ENCODE results near the gene RPL4.

The RPL4 gene

DNA sequence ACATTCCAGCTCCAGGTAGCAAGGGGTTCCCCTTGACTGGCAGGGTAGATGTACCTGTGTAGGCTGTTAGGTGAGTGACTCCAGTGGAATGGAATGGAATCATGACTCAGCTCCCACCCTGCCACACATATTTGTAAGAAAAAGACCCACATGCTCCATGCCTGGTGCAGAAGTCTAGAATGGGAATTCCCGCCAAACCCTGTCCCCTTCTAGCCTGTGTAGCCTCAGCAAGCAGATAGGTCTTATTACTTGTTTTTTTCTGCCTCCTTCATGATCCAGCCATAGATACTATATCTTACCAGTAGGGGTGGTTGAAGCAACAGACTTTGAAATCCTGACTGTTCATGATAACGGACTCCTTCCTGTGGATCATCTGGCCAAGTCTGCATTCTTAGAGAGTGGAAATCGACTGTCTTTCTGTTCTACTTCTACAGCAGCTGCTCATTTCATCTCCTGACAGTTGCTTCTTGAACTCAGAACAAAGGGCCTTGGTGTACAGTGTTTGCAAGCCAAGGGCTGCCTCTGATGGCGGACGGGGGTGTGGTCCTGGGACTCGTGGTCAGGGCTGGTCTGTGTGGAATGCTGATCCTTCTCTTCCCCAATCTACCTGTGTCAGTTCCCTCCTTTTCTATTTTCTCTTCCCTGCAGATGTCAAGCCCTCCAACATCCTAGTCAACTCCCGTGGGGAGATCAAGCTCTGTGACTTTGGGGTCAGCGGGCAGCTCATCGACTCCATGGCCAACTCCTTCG, 23.4 kb downstream of the RPL4 start:
- TF ChIP-seq, protein P1, sequence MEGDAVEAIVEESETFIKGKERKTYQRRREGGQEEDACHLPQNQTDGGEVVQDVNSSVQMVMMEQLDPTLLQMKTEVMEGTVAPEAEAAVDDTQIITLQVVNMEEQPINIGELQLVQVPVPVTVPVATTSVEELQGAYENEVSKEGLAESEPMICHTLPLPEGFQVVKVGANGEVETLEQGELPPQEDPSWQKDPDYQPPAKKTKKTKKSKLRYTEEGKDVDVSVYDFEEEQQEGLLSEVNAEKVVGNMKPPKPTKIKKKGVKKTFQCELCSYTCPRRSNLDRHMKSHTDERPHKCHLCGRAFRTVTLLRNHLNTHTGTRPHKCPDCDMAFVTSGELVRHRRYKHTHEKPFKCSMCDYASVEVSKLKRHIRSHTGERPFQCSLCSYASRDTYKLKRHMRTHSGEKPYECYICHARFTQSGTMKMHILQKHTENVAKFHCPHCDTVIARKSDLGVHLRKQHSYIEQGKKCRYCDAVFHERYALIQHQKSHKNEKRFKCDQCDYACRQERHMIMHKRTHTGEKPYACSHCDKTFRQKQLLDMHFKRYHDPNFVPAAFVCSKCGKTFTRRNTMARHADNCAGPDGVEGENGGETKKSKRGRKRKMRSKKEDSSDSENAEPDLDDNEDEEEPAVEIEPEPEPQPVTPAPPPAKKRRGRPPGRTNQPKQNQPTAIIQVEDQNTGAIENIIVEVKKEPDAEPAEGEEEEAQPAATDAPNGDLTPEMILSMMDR (IDR thresholded peaks at IDR 0.05): no peak
- peaks cover 53% of the 10 kb centered on the region for H3K36me3 ChIP-seq
- no peaks in the 10 kb centered on the region for H3K27me3 ChIP-seq
- no peak overlapping the region for H3K27ac ChIP-seq
- peaks cover 6 to 8% of the 10 kb centered on the region in 2 experiments for H3K4me1 ChIP-seq (ENCODE audit: control insufficient read depth in 1 of 2, insufficient read depth in 1 of 2, low read depth in 1 of 2, low read length in 1 of 2)
- no peaks in the 10 kb centered on the region for H3K9me3 ChIP-seq
- H3K4me3 ChIP-seq (ENCODE audit: low read depth in 1 of 2, low read length in 1 of 2): no peak overlapping the region

- Histone ChIP-seq H3K36me3 (peaks cover 46% of the 10 kb centered on the region), H3K9me3 (no peaks in the 10 kb centered on the region), H3K4me3 (ENCODE audit: low read depth in 1 of 2, low read length in 1 of 2) (no peak overlapping the region), H3K27ac (no peak overlapping the region), H3K27me3 (no peaks in the 10 kb centered on the region), H3K4me1 (ENCODE audit: control insufficient read depth in 1 of 2, insufficient read depth in 1 of 2, low read depth in 1 of 2, low read length in 1 of 2) (peaks cover 6 to 8% of the 10 kb centered on the region in 2 experiments)
- TF ChIP-seq, protein P1 (IDR thresholded peaks at IDR 0.05): no peak
Measured at GRCh38 chr15:66480267-66480666, 24.4 kb downstream of the RPL4 start.

DNA sequence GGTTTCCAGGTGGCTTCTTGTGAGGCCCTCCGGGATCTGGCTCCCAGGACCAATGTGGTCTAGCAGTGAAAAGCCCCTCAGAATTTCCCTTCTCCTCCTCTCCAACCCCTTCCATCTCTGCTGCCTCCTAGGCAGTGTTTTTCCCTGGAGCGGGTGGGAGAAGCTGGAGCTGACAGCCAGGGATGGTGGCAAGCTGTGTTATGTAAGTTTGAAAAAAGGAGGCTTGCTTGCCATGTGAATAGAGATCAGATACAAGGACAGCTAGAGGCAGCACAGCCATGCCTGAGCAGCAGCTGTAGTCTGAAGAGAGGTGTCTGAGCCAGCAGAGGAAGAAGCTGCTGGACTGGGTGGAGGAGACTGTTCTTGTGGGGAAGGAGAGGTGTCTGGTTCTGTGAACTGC, 27.6 kb downstream of the RPL4 start:
- Histone ChIP-seq H3K36me3 (peaks cover 25% of the 10 kb centered on the region), H3K4me3 (ENCODE audit: low read depth in 1 of 2, low read length in 1 of 2) (no peak overlapping the region), H3K27ac (no peak overlapping the region), H3K4me1 (ENCODE audit: control insufficient read depth in 1 of 2, insufficient read depth in 1 of 2, low read depth in 1 of 2, low read length in 1 of 2) (no peaks in the 10 kb centered on the region), H3K9me3 (no peaks in the 10 kb centered on the region), H3K27me3 (no peaks in the 10 kb centered on the region)
- TF ChIP-seq, protein P1 (IDR thresholded peaks at IDR 0.05): no peak

DNA sequence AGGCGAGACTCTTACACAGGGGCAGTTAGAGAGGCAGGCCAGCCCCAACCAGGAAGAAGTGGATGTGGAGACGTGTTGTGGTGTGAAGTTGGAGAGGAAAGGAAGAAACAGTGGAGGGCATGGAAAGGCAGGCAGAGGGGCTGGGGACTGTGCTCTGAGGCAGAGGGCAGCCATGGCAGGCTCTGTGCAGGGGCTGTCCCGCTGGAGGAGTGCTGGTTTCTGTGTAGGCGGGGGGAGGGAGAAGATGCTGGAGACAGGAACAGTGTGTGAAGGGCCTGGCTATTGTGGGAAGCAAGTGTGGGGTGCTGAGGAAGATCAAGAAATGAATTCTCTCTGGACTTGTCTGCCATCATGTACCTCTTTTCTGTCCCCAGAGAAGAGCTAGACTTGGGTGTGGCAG, 28.1 kb downstream of the RPL4 start:
- Histone ChIP-seq H3K36me3 (peaks cover 20% of the 10 kb centered on the region), H3K9me3 (no peaks in the 10 kb centered on the region), H3K4me1 (ENCODE audit: control insufficient read depth in 1 of 2, insufficient read depth in 1 of 2, low read depth in 1 of 2, low read length in 1 of 2) (no peaks in the 10 kb centered on the region), H3K4me3 (ENCODE audit: low read depth in 1 of 2, low read length in 1 of 2) (no peak overlapping the region), H3K27ac (no peak overlapping the region), H3K27me3 (no peaks in the 10 kb centered on the region)
- TF ChIP-seq, protein P1 (IDR thresholded peaks at IDR 0.05): no peak

GRCh38 chr15:66474963-66475362, 29.7 kb downstream of the RPL4 start:
- Histone ChIP-seq H3K27ac (no peak overlapping the region), H3K4me3 (ENCODE audit: low read depth in 1 of 2, low read length in 1 of 2) (no peak overlapping the region), H3K9me3 (no peaks in the 10 kb centered on the region), H3K4me1 (ENCODE audit: control insufficient read depth in 1 of 2, insufficient read depth in 1 of 2, low read depth in 1 of 2, low read length in 1 of 2) (no peaks in the 10 kb centered on the region), H3K27me3 (no peaks in the 10 kb centered on the region), H3K36me3 (peaks cover 11% of the 10 kb centered on the region)
- TF ChIP-seq, protein P1 (IDR thresholded peaks at IDR 0.05): no peak

All from neutrophil (primary cell).